GM15510 (cell line): Measurements from ENCODE around the gene LGALS3BP.

Source experiments
- POLR2A ChIP-seq: IDR thresholded peaks from 3 replicates; pipeline ENCODE4 v1.6.1; 2011; ENCODE audit warnings: borderline replicate concordance; ENCODE audit not compliant: insufficient read length; ENCODE audit errors: extremely low read depth

Gene LGALS3BP

GRCh38 chr17:78933025-78933958, 46.4 kb downstream of the LGALS3BP start:
- TF ChIP-seq POLR2A: no peak

- no peak for TF ChIP-seq POLR2A
Observed at GRCh38 chr17:78929908-78930775, 49.6 kb downstream of the LGALS3BP start.

- no peak for TF ChIP-seq POLR2A
Observed at GRCh38 chr17:78925662-78926555, 53.8 kb downstream of the LGALS3BP start.

GRCh38 chr17:78925234-78925633, 54.5 kb downstream of the LGALS3BP start, which contains the start of gene TIMP2:
Gene TIMP2 (minus strand): TSS chr17:78925387. CDS start chr17:78925088, 299 bp downstream.
- TF ChIP-seq POLR2A: no peak

GRCh38 chr17:78924481-78925151, 55.1 kb downstream of the LGALS3BP start:
- no peak for TF ChIP-seq POLR2A

GRCh38 chr17:78923660-78924453, 55.9 kb downstream of the LGALS3BP start:
- TF ChIP-seq POLR2A: no peak

GRCh38 chr17:78922816-78923498, 56.8 kb downstream of the LGALS3BP start:
- no peak for TF ChIP-seq POLR2A

- no peak for TF ChIP-seq POLR2A
Observed at GRCh38 chr17:78921437-78921971, 58.2 kb downstream of the LGALS3BP start.
